GM12878 (cell line): ENCODE measurements around the gene FOXN4. TPM values are rescaled to one million over a fixed set of nuclear protein-coding genes. Genes with fewer than 3 reads are reported as not detected.

Experiments
- ATAC-seq: fragments of 200-7000 bp; cut with Tn5 transposase; 3 replicates; pipeline ENCODE4 v1.9.1; 2020; ENCODE audit warnings: mild to moderate bottlenecking, moderate library complexity
- BruUV-seq: library from RNA; stranded (reverse); fragments of 400-500 nt; replicated peaks from 2 replicates; lab custom pipeline; 2021; lab: Mats Ljungman, UMichigan
- CTCF ChIA-PET: fragments of 300-600 bp; sonication (Branson Sonifier 250); formaldehyde crosslinking; extraction: SDS; loops from one replicate; lab custom pipeline; 2021; ENCODE audit warnings: inconsistent platforms; lab: Yijun Ruan, JAX
- POLR2A ChIA-PET: fragments of 350-600 bp; formaldehyde crosslinking; extraction: SDS; loops from one replicate; lab custom pipeline; 2021; ENCODE audit warnings: inconsistent platforms; lab: Charles Lee
- RAD21 ChIA-PET: fragments of 300-600 bp; sonication (Branson Sonifier 250); formaldehyde crosslinking; loops from one replicate; lab custom pipeline; 2023; ENCODE audit warnings: antibody characterized with exemption; ENCODE audit not compliant: unreplicated experiment; lab: Charles Lee
- SMC1A ChIA-PET: fragments of 300-600 bp; sonication (Branson Sonifier 250); formaldehyde crosslinking; loops from one replicate; lab custom pipeline; 2023; ENCODE audit not compliant: unreplicated experiment, uncharacterized antibody; lab: Charles Lee
- DNase-seq: peaks from one replicate; pipeline ENCODE4 v3.0.0-alpha.2; 2011; ENCODE audit warnings: low read depth, low spot score
- FAIRE-seq: peaks from 3 replicates; lab custom pipeline; 2011; peaks lifted over from hg19 to GRCh38; lab: Jason Lieb, UNC
- H2AFZ ChIP-seq: 2 replicates; pipeline ENCODE4 v1.6.0; 2011; ENCODE audit warnings: low read depth, low read length, control low read depth; ENCODE audit not compliant: control insufficient read depth
- H3K27ac ChIP-seq: 2 replicates; pipeline ENCODE4 v1.5.1; 2011; ENCODE audit warnings: control low read depth; ENCODE audit not compliant: control insufficient read depth, insufficient read depth
- H3K27me3 ChIP-seq, 2 experiments: replicated peaks in 1 of 2; 2 replicates each; pipeline versions ENCODE4 v1.6.0 to v1.6.1; 2011; ENCODE audit warnings: low read length in 1 of 2; ENCODE audit not compliant: control insufficient read depth in 2 of 2, insufficient read depth in 2 of 2
- H3K36me3 ChIP-seq, 2 experiments: 2 replicates each; pipeline ENCODE4 v1.5.1; 2011; ENCODE audit warnings: low read length in 1 of 2; ENCODE audit not compliant: control insufficient read depth in 2 of 2, insufficient read depth in 2 of 2
- H3K4me1 ChIP-seq: 2 replicates; pipeline ENCODE4 v1.6.1; 2011; ENCODE audit warnings: mild to moderate bottlenecking, low read length, moderate library complexity, mixed read lengths; ENCODE audit not compliant: control insufficient read depth, insufficient read depth
- H3K4me2 ChIP-seq: 2 replicates; pipeline ENCODE4 v1.6.0; 2011; ENCODE audit warnings: control low read depth; ENCODE audit not compliant: control insufficient read depth, insufficient read depth
- H3K4me3 ChIP-seq: fragments of 200-600 bp; sonication (generic); 2 replicates; pipeline ENCODE4 v1.5.1; 2016
- H3K79me2 ChIP-seq: 2 replicates; pipeline ENCODE4 v1.6.0; 2011; ENCODE audit warnings: low read length; ENCODE audit not compliant: control insufficient read depth, insufficient read depth
- H3K9ac ChIP-seq: 2 replicates; pipeline ENCODE4 v1.8.0; 2011; ENCODE audit warnings: low read length, control low read depth, mixed read lengths; ENCODE audit not compliant: control insufficient read depth, insufficient read depth
- H3K9me3 ChIP-seq: replicated peaks from 3 replicates; pipeline ENCODE4 v1.5.1; 2011; ENCODE audit warnings: mild to moderate bottlenecking, low read length; ENCODE audit not compliant: control insufficient read depth, insufficient read depth
- H4K20me1 ChIP-seq: 2 replicates; pipeline ENCODE4 v1.6.0; 2011; ENCODE audit not compliant: control insufficient read depth, insufficient read depth
- CHD4 ChIP-seq: fragments of 200-600 bp; sonication (generic); IDR thresholded peaks from 2 replicates; pipeline ENCODE4 v1.6.1; 2016; ENCODE audit warnings: mild to moderate bottlenecking
- HDGF ChIP-seq: fragments of 450-650 bp; IDR thresholded peaks from 2 replicates; pipeline ENCODE4 v1.6.1; 2016; ENCODE audit warnings: antibody characterized with exemption
- JUND ChIP-seq: IDR thresholded peaks from 2 replicates; pipeline ENCODE4 v1.6.1; 2012; ENCODE audit warnings: low read depth, mild to moderate bottlenecking, low read length, improper control_type of control experiment, moderate library complexity
- MTA3 ChIP-seq: IDR thresholded peaks from 2 replicates; pipeline ENCODE4 v1.6.1; 2012; ENCODE audit warnings: low read length, inconsistent platforms, borderline replicate concordance
- PML ChIP-seq: IDR thresholded peaks from 2 replicates; pipeline ENCODE4 v1.6.1; 2012; ENCODE audit warnings: low read length, inconsistent platforms
- RBBP5 ChIP-seq: fragments of 200-600 bp; sonication (generic); conservative IDR thresholded peaks from 2 replicates; pipeline ENCODE4 v1.6.1; 2016
- SPI1 ChIP-seq: IDR thresholded peaks from 2 replicates; pipeline ENCODE4 v1.6.1; 2011; ENCODE audit warnings: low read depth, mild to moderate bottlenecking, low read length, moderate library complexity, borderline replicate concordance; ENCODE audit not compliant: insufficient read depth
- STAT3 ChIP-seq: IDR thresholded peaks from 2 replicates; pipeline ENCODE4 v1.6.1; 2011; ENCODE audit warnings: low read depth, low read length, improper control_type of control experiment
- ZNF622 ChIP-seq: fragments of 450-650 bp; IDR thresholded peaks from 2 replicates; pipeline ENCODE4 v1.6.1; 2017; ENCODE audit warnings: mild to moderate bottlenecking, inconsistent platforms
- WGBS: methylation state at CpG from one replicate; pipeline ENCODE4 v1.1.6; 2016; ENCODE audit warnings: low lambda C conversion rate; ENCODE audit not compliant: insufficient replicate concordance, insufficient coverage; ENCODE audit errors: missing lambda C conversion rate; 5-methylcytosine and 5-hydroxymethylcytosine counted together
- in situ Hi-C: fragments of 300-500 bp; cut with MboI; formaldehyde crosslinking; loops from 9 replicates; pipeline ENCODE4 v1.14.3; 2018; ENCODE audit warnings: mixed read lengths
- intact Hi-C: fragments of 100-400 bp; cut with micrococcal nuclease; formaldehyde crosslinking; loops from one replicate; pipeline ENCODE4 v1.14.2; 2022; ENCODE audit not compliant: unreplicated experiment
- polyA plus RNA-seq, 11 experiments: library from polyadenylated mRNA; depleted of rRNA in 4 of 11; unstranded in 6 of 11; stranded (reverse) in 5 of 11; fragments of >200 nt; fragmentation: Nextera tagmentation in 4 of 11; fragmentation: Illumina TruSeq in 1 of 11; extraction: Ambion mirVana in 4 of 11; extraction: Trizol in 1 of 11; gene quantifications; 1 replicate in 1 of 11; 2 replicates in 10 of 11; pipeline versions ENCODE4 v1.2.1 to v1.2.3, GENCODE V29; 2011 to 2016; ENCODE audit warnings: inconsistent platforms in 2 of 11, missing spikeins in 2 of 11, low read depth in 1 of 11
- total RNA-seq, 4 experiments: library from RNA; depleted of rRNA in 3 of 4; stranded (reverse); fragments of >200 nt in 3 of 4; fragmentation: Illumina TruSeq in 1 of 4; extraction: Trizol in 1 of 4; gene quantifications; 2 replicates each; pipeline versions ENCODE4 v1.2.1 to v1.2.3, GENCODE V29; 2013 to 2021
- TF ChIP-seq, protein P1 (sequence below): IDR thresholded peaks from 2 replicates; pipeline ENCODE4 v1.6.1; 2011; ENCODE audit warnings: borderline replicate concordance, low read depth, mild to moderate bottlenecking, moderate library complexity, mixed read lengths, low read length; ENCODE audit not compliant: insufficient read depth; ENCODE audit errors: extremely low read length

FOXN4 gene
- total and polyA plus RNA-seq, 10 of the 15 experiments (the other 5 are each of a cell fraction or from before 2014, with no cell fraction given): not detected

DNA sequence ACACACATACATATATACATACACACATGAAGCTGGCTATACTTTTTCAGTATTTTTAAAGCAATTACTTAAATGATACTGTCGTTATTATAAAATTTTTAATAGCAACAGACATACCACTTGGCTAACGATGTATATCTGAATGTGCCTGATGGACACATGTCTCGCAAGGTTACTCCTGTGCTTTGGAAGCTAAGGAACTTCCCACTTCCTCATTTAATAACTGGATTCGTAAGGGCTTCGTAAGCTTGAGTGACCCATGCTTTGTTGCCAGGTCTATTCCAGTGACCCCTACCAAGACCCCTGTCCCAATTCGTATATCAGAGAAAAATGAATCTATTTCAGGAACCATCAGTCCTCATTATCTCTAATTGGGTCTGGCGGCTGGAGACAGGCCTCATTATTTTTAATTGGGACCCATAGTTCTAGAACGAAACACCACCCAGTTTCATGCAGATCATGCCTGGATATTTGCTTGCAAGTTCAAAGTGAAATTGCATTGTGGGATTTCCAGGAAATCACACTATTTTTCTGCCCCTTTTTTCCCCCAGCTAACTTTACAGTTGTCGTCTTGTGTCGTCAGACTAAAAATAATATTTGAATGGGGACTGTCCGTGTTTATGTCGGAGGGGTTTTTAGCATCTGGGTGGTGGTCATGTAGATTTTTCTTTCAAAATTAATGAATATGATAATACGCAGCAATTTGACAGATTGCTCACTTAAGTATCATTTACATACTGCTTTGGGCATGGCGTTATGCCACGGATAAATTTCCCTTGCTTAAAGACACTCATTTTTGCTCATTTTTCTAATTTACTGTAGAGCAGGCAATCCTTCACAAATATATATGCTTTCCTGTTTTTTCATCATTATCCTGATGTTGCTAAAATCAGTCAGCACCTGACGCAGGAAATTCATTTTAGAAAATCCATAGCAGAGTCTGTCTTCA, 21.5 kb upstream of the FOXN4 start:
- ChIA-PET POLR2A (no interaction called here), CTCF (interaction anchor here (0.5 to 1.1 kb wide), 3 partner anchors 10 to 354 kb away, joined by 3 to 4 read pairs (median 3); no protein-coding TSS in a partner anchor), RAD21 (no interaction called here), SMC1A (no interaction called here)
- Histone ChIP-seq H3K4me3 (no peak overlapping the region), H4K20me1 (no peaks in the 10 kb centered on the region), H3K27ac (no peak overlapping the region), H3K27me3 (no peaks in the 10 kb centered on the region; a peak in 2 of 4 replicates), H3K9me3 (no peaks in the 10 kb centered on the region; the same call in 2 of the 3 replicates), H3K36me3 (no peaks in the 10 kb centered on the region), H3K9ac (no peak overlapping the region), H2AFZ (no peak overlapping the region), H3K4me1 (no peaks in the 10 kb centered on the region), H3K4me2 (no peak overlapping the region), H3K79me2 (no peaks in the 10 kb centered on the region)
- WGBS: 36% methylated on average over 16 of the region's 16 CpGs
- BruUV-seq: no TSS peak
- no peak for ATAC-seq
- in situ Hi-C loops: no loop called here
- DNase-seq: no peak
- FAIRE-seq: no peak
- TF ChIP-seq CHD4 (no peak), HDGF (no peak), ZNF622 (no peak), STAT3 (no peak), JUND (no peak), PML (no peak), RBBP5 (no peak), MTA3 (no peak), SPI1 (no peak)
- TF ChIP-seq, protein P1, sequence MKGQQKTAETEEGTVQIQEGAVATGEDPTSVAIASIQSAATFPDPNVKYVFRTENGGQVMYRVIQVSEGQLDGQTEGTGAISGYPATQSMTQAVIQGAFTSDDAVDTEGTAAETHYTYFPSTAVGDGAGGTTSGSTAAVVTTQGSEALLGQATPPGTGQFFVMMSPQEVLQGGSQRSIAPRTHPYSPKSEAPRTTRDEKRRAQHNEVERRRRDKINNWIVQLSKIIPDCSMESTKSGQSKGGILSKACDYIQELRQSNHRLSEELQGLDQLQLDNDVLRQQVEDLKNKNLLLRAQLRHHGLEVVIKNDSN: no peak
- intact Hi-C loops: no loop called here
